Measurements from ENCODE around the gene TMEM208. TPM values are rescaled to one million over a fixed set of nuclear protein-coding genes. Genes with fewer than 3 reads are reported as not detected.

TMEM208 gene
- total RNA-seq, 4 donors from 2014 or later: 24.4 to 36.0 (median 31.7) TPM

GRCh38 chr16:67254801-67255552 is 28.0 kb downstream of the TMEM208 start:
- TF ChIP-seq, protein P1, sequence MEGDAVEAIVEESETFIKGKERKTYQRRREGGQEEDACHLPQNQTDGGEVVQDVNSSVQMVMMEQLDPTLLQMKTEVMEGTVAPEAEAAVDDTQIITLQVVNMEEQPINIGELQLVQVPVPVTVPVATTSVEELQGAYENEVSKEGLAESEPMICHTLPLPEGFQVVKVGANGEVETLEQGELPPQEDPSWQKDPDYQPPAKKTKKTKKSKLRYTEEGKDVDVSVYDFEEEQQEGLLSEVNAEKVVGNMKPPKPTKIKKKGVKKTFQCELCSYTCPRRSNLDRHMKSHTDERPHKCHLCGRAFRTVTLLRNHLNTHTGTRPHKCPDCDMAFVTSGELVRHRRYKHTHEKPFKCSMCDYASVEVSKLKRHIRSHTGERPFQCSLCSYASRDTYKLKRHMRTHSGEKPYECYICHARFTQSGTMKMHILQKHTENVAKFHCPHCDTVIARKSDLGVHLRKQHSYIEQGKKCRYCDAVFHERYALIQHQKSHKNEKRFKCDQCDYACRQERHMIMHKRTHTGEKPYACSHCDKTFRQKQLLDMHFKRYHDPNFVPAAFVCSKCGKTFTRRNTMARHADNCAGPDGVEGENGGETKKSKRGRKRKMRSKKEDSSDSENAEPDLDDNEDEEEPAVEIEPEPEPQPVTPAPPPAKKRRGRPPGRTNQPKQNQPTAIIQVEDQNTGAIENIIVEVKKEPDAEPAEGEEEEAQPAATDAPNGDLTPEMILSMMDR (IDR thresholded peaks at IDR 0.05): no peak
- TF ChIP-seq POLR2A (IDR thresholded peaks at IDR 0.05): no peak
- no peak for DNase-seq
- no peak overlapping the region for H3K27ac ChIP-seq
- H3K4me1 ChIP-seq: no peaks in the 10 kb centered on the region
- no peak overlapping the region for H3K4me3 ChIP-seq
- intact Hi-C loops (cut with DNase I): no loop called here
- H3K9me3 ChIP-seq: no peaks in the 10 kb centered on the region
- peaks cover 0 to 46% (median 0%) of the 10 kb centered on the region in 4 donors for H3K27me3 ChIP-seq
- WGBS, 2 donors: 88 to 93% methylated on average over 10 of the region's 18 CpGs
- no peaks in the 10 kb centered on the region for H3K36me3 ChIP-seq

GRCh38 chr16:67255553-67256221 is 28.8 kb downstream of the TMEM208 start:
- Histone ChIP-seq H3K4me3 (no peak overlapping the region), H3K27ac (no peak overlapping the region), H3K27me3 (peaks cover 0 to 39% (median 0%) of the 10 kb centered on the region in 4 donors), H3K9me3 (no peaks in the 10 kb centered on the region), H3K4me1 (no peaks in the 10 kb centered on the region), H3K36me3 (no peaks in the 10 kb centered on the region)
- no peak for DNase-seq
- WGBS, 2 donors: 83 to 92% methylated on average over 1 to 11 of the region's 17 CpGs
- TF ChIP-seq POLR2A (IDR thresholded peaks at IDR 0.05): no peak
- TF ChIP-seq, protein P1 (IDR thresholded peaks at IDR 0.05): no peak
- intact Hi-C loops (cut with DNase I): no loop called here

GRCh38 chr16:67256701-67257230 is 29.8 kb downstream of the TMEM208 start:
- Histone ChIP-seq H3K4me3 (no peak overlapping the region), H3K36me3 (no peaks in the 10 kb centered on the region), H3K4me1 (no peaks in the 10 kb centered on the region), H3K9me3 (no peaks in the 10 kb centered on the region), H3K27ac (no peak overlapping the region), H3K27me3 (peaks cover 0 to 30% (median 0%) of the 10 kb centered on the region in 4 donors)
- WGBS, 2 donors: 91 to 95% methylated on average over 5 to 9 of the region's 11 CpGs
- no peak for DNase-seq
- TF ChIP-seq POLR2A (IDR thresholded peaks at IDR 0.05): no peak
- TF ChIP-seq, protein P1 (IDR thresholded peaks at IDR 0.05): no peak
- intact Hi-C loops (cut with DNase I): no loop called here

- Histone ChIP-seq H3K4me1 (no peaks in the 10 kb centered on the region), H3K4me3 (no peak overlapping the region), H3K27me3 (peaks cover 0 to 28% (median 0%) of the 10 kb centered on the region in 4 donors), H3K36me3 (no peaks in the 10 kb centered on the region), H3K9me3 (no peaks in the 10 kb centered on the region), H3K27ac (no peak overlapping the region)
- TF ChIP-seq POLR2A (IDR thresholded peaks at IDR 0.05): no peak
- intact Hi-C loops (cut with DNase I): no loop called here
- no peak for DNase-seq
- 74 to 88% methylated on average over 2 to 3 of the region's 4 CpGs for WGBS, 2 donors
Measured at GRCh38 chr16:67257486-67258160, 30.7 kb downstream of the TMEM208 start.

DNA sequence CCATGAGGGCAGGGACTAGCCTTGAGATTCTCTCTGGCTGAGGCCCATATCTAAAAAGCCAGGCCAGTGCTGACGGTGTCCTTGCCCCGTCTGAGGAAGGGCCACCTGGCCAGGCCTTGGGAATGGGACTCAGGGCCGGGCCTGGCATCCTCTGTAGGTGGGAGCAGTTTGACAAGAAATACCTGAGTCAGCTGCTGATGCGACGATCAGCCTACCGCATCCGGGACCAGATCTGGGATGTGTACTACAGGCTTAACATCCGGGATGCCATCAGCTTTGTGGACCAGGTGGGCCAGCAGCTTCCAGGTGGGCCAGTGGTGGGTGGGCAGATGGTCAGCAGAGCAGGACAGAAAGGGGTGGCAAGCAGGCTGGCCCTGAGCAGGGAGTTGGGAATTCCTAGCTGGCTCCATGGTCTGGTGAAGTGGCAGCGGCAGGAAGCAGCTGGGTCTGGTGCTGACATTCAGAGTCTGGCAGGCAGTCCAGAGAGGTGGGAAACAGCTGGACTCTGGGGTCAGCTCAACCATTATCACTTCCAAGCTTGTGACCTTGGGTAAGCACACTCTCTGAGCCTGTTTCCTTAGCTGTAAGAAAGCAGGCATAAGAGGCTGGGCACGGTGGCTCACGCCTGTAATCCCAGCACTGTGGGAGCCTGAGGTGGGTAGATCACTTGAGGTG is 31.4 kb downstream of the TMEM208 start:
- WGBS, 2 donors: 80 to 84% methylated on average over 3 to 4 of the region's 11 CpGs
- intact Hi-C loops (cut with DNase I): no loop called here
- Histone ChIP-seq H3K27ac (no peak overlapping the region), H3K36me3 (no peaks in the 10 kb centered on the region), H3K9me3 (no peaks in the 10 kb centered on the region), H3K4me1 (no peaks in the 10 kb centered on the region), H3K4me3 (no peak overlapping the region), H3K27me3 (peaks cover 0 to 30% (median 0%) of the 10 kb centered on the region in 4 donors)
- no peak for DNase-seq
- no peak for TF ChIP-seq POLR2A (IDR thresholded peaks at IDR 0.05)
- TF ChIP-seq, protein P1 (IDR thresholded peaks at IDR 0.05): no peak

Data from esophagus squamous epithelium (tissue), 5 donors.